NCI-H345 (cell line): Measurements from ENCODE around the gene ASNSD1.
"Not testable (repeated sequence)": the region's sequence is repeated elsewhere in the genome, so short reads cannot be mapped to it uniquely, and the experiment has no call there.

Experiments used
- DNase-seq: peaks from one replicate; lab custom pipeline; 2025; lab: John Stamatoyannopoulos, UW

The ASNSD1 gene

GRCh38 chr2:189687796-189688195 is 26.5 kb downstream of the ASNSD1 start:
- DNase-seq: not testable (repeated sequence)

- DNase-seq: no peak
These were observed 35.0 kb downstream of the ASNSD1 start for GRCh38 chr2:189696223-189696622.

- peak; percentile 35 for DNase-seq
These were observed 37.0 kb downstream of the ASNSD1 start for GRCh38 chr2:189698020-189698887.

- no peak for DNase-seq
These were observed 39.4 kb downstream of the ASNSD1 start for GRCh38 chr2:189700681-189701080.

GRCh38 chr2:189702071-189702470 is 40.8 kb downstream of the ASNSD1 start:
- no peak for DNase-seq

GRCh38 chr2:189709501-189710221 is 48.4 kb downstream of the ASNSD1 start:
- no peak for DNase-seq

- not testable (repeated sequence) for DNase-seq
These were observed 56.3 kb downstream of the ASNSD1 start for GRCh38 chr2:189717593-189717992.

- DNase-seq: no peak
These were observed 58.3 kb downstream of the ASNSD1 start for GRCh38 chr2:189719571-189719970.
